ENCODE data around the gene PROS1.
"Not testable (repeated sequence)": the region's sequence is repeated elsewhere in the genome, so short reads cannot be mapped to it uniquely, and the experiment has no call there.

Gene PROS1

GRCh38 chr3:93861017-93861416 lies 112.7 kb downstream of the PROS1 start:
- DNase-seq, result no peak

- no peak for DNase-seq
These were observed 118.3 kb downstream of the PROS1 start for GRCh38 chr3:93855401-93855800.

- DNase-seq, result not testable (repeated sequence)
These were observed 121.5 kb downstream of the PROS1 start for GRCh38 chr3:93852228-93852627.

- DNase-seq, result no peak
These were observed 129.7 kb downstream of the PROS1 start for GRCh38 chr3:93843981-93844380.

GRCh38 chr3:93839193-93839592 lies 134.5 kb downstream of the PROS1 start:
- DNase-seq, result not testable (repeated sequence)

All from RPMI8226 (cell line).